ENCODE data around the gene KLHL11. TPM values are rescaled to one million over a fixed set of nuclear protein-coding genes. Genes with fewer than 3 reads are reported as not detected.

The KLHL11 gene
- total and polyA plus RNA-seq, 12 donors, result 1.4 to 4.9 (median 3.4) TPM

- intact Hi-C loops (cut with DNase I), result no loop called here
- WGBS, 2 donors, result 95 to 96% methylated on average over 14 of the region's 14 CpGs
- H3K36me3 ChIP-seq, result peaks cover 4 to 98% (median 67%) of the 10 kb centered on the region in 9 donors
Measured at GRCh38 chr17:41907633-41908539, 42.7 kb upstream of the KLHL11 start.

GRCh38 chr17:41907185-41907556, 41.9 kb upstream of the KLHL11 start:
- no peak overlapping the region for H3K4me3 ChIP-seq
- H3K4me1 ChIP-seq, result peaks cover 0 to 4% (median 0%) of the 10 kb centered on the region in 9 donors
- no peaks in the 10 kb centered on the region for H3K9me3 ChIP-seq
- H3K36me3 ChIP-seq, result peaks cover 2 to 98% (median 67%) of the 10 kb centered on the region in 9 donors
- DNase-seq (no peak), ATAC-seq (no peak)
- intact Hi-C loops (cut with DNase I), result no loop called here
- H3K27me3 ChIP-seq, result no peaks in the 10 kb centered on the region
- WGBS, 2 donors, result 84 to 88% methylated on average over 8 of the region's 8 CpGs
- TF ChIP-seq CTCF (IDR thresholded peaks at IDR 0.05), result no peak
- H3K27ac ChIP-seq, result no peak overlapping the region

More at GRCh38 chr17:41907633-41908539, 42.7 kb upstream of the KLHL11 start:
- no peak for TF ChIP-seq CTCF (IDR thresholded peaks at IDR 0.05)
- Histone ChIP-seq H3K27me3 (no peaks in the 10 kb centered on the region), H3K27ac (no peak overlapping the region), H3K4me1 (peaks cover 0 to 4% (median 0%) of the 10 kb centered on the region in 9 donors), H3K4me3 (no peak overlapping the region), H3K9me3 (no peaks in the 10 kb centered on the region)
- DNase-seq, result no peak
- no peak for ATAC-seq

GRCh38 chr17:41906465-41907184, 41.4 kb upstream of the KLHL11 start:
- intact Hi-C loops (cut with DNase I), result no loop called here
- peaks cover 0 to 98% (median 67%) of the 10 kb centered on the region in 9 donors for H3K36me3 ChIP-seq
- 85 to 88% methylated on average over 15 of the region's 15 CpGs for WGBS, 2 donors
- no peak for DNase-seq
- TF ChIP-seq CTCF (IDR thresholded peaks at IDR 0.05), result no peak
- peaks cover 0 to 4% (median 0%) of the 10 kb centered on the region in 9 donors for H3K4me1 ChIP-seq
- no peak overlapping the region for H3K4me3 ChIP-seq
- ATAC-seq, result peak in 3 of 8 donors; percentile 12 to 59 (median 38)
- H3K9me3 ChIP-seq, result no peaks in the 10 kb centered on the region
- no peaks in the 10 kb centered on the region for H3K27me3 ChIP-seq
- H3K27ac ChIP-seq, result no peak overlapping the region

- Histone ChIP-seq H3K27ac (no peak overlapping the region), H3K36me3 (peaks cover 0 to 98% (median 65%) of the 10 kb centered on the region in 9 donors), H3K27me3 (no peaks in the 10 kb centered on the region), H3K9me3 (no peaks in the 10 kb centered on the region), H3K4me3 (no peak overlapping the region), H3K4me1 (peaks cover 0 to 4% (median 0%) of the 10 kb centered on the region in 9 donors)
- no peak for TF ChIP-seq CTCF (IDR thresholded peaks at IDR 0.05)
- WGBS, 2 donors, result 92 to 95% methylated on average over 4 of the region's 4 CpGs
- intact Hi-C loops (cut with DNase I), result no loop called here
- DNase-seq (no peak), ATAC-seq (no peak)
Measured at GRCh38 chr17:41905172-41905571, 39.9 kb upstream of the KLHL11 start.
